Motor neuron (in vitro differentiated cells): ENCODE measurements around the gene CCDC12. TPM values are rescaled to one million over a fixed set of nuclear protein-coding genes. Genes with fewer than 3 reads are reported as not detected.
A peak's percentile ranks its signal among the peaks of the same experiment; 100 is the strongest.

Source experiments
- ATAC-seq, 8 experiments: fragments of 200-7000 bp; cut with Tn5 transposase; replicated peaks in 6 of 8; 2 replicates each; pipeline ENCODE4 v1.8.0; 2021; ENCODE audit warnings: mild to moderate bottlenecking in 8 of 8, moderate library complexity in 8 of 8
- H3K27ac ChIP-seq, 2 donors: fragments of 250-450 bp; sonication (Bioruptor Pico); 2 replicates each; pipeline ENCODE4 v1.9.0; 2021; ENCODE audit warnings: antibody characterized with exemption in 2 of 2, mild to moderate bottlenecking in 2 of 2, moderate library complexity in 1 of 2
- H3K4me1 ChIP-seq, 2 donors: fragments of 250-450 bp; sonication (Bioruptor Pico); replicated peaks in 1 of 2; 2 replicates each; pipeline ENCODE4 v1.6.1; 2021; ENCODE audit warnings: antibody characterized with exemption in 2 of 2, mild to moderate bottlenecking in 2 of 2, moderate library complexity in 1 of 2
- H3K4me3 ChIP-seq, 5 donors: fragments of 250-450 bp; sonication (Bioruptor Pico); 2 replicates each; pipeline ENCODE4 v1.9.0; 2021; ENCODE audit warnings: antibody characterized with exemption in 5 of 5, mild to moderate bottlenecking in 5 of 5, moderate library complexity in 4 of 5
- WGBS, 10 experiments: fragments of 450-650 bp; shearing (Covaris generic); methylation state at CpG; one replicate each; pipeline ENCODE4 v1.0.0; 2022; 5-methylcytosine and 5-hydroxymethylcytosine counted together
- in situ Hi-C, 9 experiments: fragments of 400-800 bp; cut with MboI; loops; one replicate each; pipeline ENCODE4 v1.15.0; 2021; ENCODE audit warnings: low sequenced_read_pairs in 9 of 9, low pct_unique_long_range_greater_than_20kb in 2 of 9; ENCODE audit not compliant: unreplicated experiment in 9 of 9
- total RNA-seq, 8 experiments: library from RNA; unstranded; fragments of 300-600 nt; gene quantifications; 2 replicates each; pipeline versions ENCODE4 v1.2.3 to v1.2.4, GENCODE V29; 2022

The CCDC12 gene
- total RNA-seq, 8 experiments from 2014 or later: 47.1 to 65.4 (median 53.0) TPM

DNA sequence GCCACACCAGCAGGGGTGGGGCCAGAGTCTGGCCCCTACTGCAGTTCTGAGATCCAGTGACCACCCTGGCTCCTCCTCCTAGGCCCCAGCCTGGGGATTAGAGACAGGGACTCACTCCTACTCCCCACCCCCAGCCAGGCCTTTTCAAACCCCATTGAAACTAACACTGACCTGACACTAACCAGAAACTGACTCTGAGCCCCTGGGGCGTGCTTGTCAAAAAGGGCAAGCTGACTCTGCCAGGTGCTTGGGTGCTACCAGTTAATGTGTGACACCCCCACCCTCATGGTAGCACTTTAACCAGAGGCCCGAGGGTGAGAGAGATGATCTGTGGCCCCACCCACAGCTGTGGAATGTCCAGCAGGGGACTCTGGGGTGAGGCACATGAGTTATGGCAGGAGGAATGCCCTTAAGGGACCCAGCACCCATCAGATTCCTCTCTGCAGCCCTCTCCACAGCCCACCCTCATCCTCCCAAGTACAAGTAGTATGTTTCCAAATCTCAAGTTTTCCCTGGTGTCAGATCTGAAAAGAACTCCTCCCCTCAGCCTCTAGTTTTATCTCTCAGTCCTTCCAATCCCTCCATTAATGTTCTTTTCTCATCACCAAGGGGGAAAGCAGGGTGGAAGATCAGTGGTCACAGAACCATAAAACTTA is 97.6 kb downstream of the CCDC12 start:
- in situ Hi-C loops: loop anchor here in 5 of 9 experiments (25.0 kb wide), 1 partner anchor 167 kb away; the partner anchor contains the start of genes PRSS50 (in 5 of the 5) and TMIE (in 5 of the 5)
- ATAC-seq: peak in 3 of 8 experiments; percentile 31 to 57 (median 52)
- Histone ChIP-seq H3K4me3 (no peak overlapping the region), H3K27ac (no peak overlapping the region), H3K4me1 (peaks cover 4 to 15% of the 10 kb centered on the region in 2 donors)
- WGBS, 10 experiments: 0 to 80% (median 33%) methylated on average over 1 to 2 of the region's 2 CpGs; no CpG with 5 or more reads in 6 of the 10 experiments

DNA sequence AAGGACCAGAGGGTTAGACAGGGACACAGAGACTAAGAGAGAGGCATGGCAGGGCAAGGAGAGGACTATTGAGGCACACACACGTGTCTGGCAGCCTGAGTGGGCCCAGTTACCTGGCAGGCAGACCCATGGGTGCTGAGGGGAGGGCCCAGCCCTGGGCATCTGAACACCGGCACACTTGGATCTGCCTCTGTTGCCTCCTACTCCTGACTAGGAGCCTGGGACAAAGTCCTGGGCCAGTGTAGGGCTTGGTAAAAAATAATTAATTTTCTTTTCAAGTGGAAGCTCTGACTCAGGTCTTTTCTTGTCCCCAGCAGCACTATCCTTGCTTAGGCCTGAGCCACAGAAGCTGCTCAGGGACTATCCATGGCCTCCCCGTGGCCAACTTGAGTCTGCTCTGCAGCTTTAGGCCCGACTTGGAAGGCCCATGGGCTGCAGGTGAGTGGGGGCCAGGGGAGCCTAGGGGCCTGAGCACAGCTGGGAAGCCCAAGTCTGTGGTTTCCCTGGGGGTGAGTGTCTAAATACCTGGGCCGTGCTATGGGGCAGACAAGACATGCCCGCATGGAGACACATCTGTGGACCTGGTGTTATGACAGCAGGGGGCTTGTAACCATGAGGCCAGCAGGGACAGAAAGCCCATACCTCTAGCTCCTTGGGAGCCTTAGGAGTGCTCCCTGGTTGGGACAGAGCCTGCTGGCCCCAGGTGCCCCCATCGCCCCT is 99.0 kb downstream of the CCDC12 start, which contains the start of gene PTH1R:
PTH1R (plus strand) TSS at position 316 of the 720 bp plus-strand sequence. CDS start 5,839 bp downstream, outside the sequence.
- 14 to 80% (median 45%) methylated on average over 1 to 2 of the region's 7 CpGs; no CpG with 5 or more reads in 4 of the 10 experiments for WGBS, 10 experiments
- in situ Hi-C loops: loop anchor here in 5 of 9 experiments (25.0 kb wide), 1 partner anchor 165 kb away; the partner anchor contains the start of genes PRSS50 (in 5 of the 5) and TMIE (in 5 of the 5)
- peaks cover 0 to 16% of the 10 kb centered on the region in 2 donors for H3K4me1 ChIP-seq
- ATAC-seq: no peak
- H3K4me3 ChIP-seq: no peak within 1 kb of the TSS
- no peak within 1 kb of the TSS for H3K27ac ChIP-seq

DNA sequence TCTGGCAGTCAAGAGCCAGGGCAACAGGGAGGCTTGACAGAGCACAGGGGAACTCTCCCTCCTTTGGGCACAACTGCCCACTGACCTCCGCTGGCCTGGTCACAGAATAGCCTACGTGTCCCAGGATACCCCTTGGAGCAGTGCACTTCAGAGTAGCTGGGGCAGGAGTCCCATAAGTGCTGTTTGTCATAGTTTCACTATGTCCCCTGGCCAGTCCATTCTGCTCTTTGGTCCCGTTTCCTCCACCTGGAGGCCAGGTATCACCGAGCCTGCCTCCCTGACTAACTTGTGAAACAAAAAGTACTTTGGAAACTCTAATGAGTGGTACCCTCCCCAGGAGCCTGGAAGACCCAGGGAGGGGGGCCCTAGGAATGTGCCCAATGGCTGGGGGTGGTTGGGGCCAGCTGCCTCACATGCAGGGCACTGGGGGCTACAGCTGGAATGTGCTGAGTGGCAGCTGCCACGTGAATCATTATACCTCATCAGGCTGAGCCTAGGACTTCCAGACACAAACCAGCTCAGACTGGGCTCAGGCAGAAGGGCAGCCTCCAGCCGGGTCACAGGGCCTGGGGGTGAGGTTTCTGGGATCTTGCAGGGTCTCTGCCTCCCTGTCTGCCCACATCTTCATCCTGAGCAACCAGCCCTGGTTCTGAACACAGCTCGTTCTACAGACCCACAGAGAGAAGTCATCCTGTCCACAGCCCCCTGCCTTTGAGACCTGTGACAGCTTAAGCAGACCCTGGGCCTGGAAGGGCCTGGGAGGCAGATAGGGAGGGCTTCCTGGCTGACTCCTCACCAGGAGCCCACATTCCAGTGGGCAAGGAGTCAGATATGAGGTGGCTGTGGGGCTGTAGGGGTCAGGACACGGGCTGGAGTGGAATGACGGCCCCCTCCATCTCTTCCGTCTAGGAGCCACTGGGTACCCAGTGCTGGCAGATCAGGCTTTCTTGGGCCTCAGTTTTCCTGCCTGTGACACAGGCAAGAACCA is 99.9 kb downstream of the CCDC12 start:
- no peak for ATAC-seq
- in situ Hi-C loops: loop anchor here in 5 of 9 experiments (25.0 kb wide), 1 partner anchor 164 kb away; the partner anchor contains the start of genes PRSS50 (in 5 of the 5) and TMIE (in 5 of the 5)
- no peak overlapping the region for H3K27ac ChIP-seq
- peaks cover 0 to 24% of the 10 kb centered on the region in 2 donors for H3K4me1 ChIP-seq
- 50 to 96% (median 80%) methylated on average over 1 to 5 of the region's 10 CpGs; no CpG with 5 or more reads in 5 of the 10 experiments for WGBS, 10 experiments
- H3K4me3 ChIP-seq: no peak overlapping the region

DNA sequence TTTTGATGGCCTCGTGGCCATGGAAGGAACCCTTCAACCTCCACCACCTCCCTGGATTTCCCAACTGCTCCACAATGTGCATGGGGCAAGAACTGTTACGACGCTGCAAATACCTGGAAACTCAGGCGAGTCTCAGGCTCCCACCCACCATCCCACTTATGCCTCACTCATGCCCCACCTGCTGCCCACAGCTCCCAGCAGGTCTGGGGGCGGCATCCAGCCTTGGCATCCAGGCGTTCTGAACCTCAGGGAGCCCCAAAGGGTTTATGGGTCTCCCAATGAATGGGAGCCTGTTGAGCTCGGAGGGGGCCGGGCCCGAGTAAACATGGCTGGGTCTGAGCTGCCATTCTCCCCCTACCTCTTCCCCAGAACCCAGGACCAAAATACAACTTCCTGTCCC is 101.0 kb downstream of the CCDC12 start:
- Histone ChIP-seq H3K27ac (no peak overlapping the region), H3K4me3 (no peak overlapping the region), H3K4me1 (peaks cover 0 to 19% of the 10 kb centered on the region in 2 donors)
- 68 to 100% methylated on average over 3 of the region's 9 CpGs; no CpG with 5 or more reads in 8 of the 10 experiments for WGBS, 10 experiments
- in situ Hi-C loops: loop anchor here in 5 of 9 experiments (25.0 kb wide), 1 partner anchor 163 kb away; the partner anchor contains the start of genes PRSS50 (in 5 of the 5) and TMIE (in 5 of the 5)
- ATAC-seq: no peak

DNA sequence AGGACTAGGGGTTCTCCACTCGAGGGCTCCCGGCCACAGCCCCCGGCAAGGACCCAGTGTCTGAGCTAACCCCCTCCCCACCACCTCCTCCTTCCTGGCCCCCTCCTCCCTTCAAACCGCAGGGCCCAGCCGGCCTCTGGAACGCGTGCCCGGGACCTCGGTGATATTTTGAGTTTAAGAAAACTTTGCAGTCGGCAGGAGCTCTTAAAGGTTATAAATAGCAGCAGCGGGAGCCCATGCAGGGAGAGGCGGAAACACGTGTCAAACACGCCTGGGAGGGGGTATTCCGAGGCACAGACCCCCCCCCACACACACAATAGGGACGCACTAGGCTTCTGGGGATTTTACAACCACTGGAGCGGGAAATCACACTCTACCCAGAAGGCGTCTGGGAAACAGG is 102.1 kb downstream of the CCDC12 start:
- in situ Hi-C loops: no loop called here
- WGBS, 10 experiments: 40 to 73% (median 67%) methylated on average over 1 to 7 of the region's 18 CpGs; no CpG with 5 or more reads in 5 of the 10 experiments
- no peak overlapping the region for H3K27ac ChIP-seq
- H3K4me3 ChIP-seq: no peak overlapping the region
- H3K4me1 ChIP-seq: peaks cover 0 to 19% of the 10 kb centered on the region in 2 donors
- peak in 2 of 8 experiments; percentile 10 to 13 for ATAC-seq

DNA sequence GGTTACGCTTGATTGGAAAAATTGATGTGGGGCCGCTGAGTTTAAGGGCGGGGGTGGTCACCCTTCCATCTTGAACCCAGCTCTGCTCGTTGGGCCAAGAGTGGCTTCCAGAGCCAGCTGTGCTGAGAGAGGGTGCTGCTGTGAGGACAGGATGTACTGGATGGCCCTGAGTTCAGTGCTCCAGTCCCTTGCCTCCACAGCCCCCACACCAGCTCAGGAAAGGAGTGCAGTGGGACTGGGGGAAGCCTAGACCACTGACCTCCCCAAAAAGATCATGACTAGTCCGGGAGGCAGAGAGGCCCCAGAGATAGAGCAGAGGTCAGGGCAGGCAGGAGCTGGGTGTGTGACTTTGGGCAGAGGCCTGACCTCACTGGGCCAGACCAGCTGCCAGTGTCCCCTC is 103.0 kb downstream of the CCDC12 start:
- no peak overlapping the region for H3K27ac ChIP-seq
- no peak overlapping the region for H3K4me3 ChIP-seq
- H3K4me1 ChIP-seq: peaks cover 0 to 19% of the 10 kb centered on the region in 2 donors
- ATAC-seq: no peak
- in situ Hi-C loops: no loop called here
- 80 to 83% methylated on average over 1 of the region's 5 CpGs; no CpG with 5 or more reads in 8 of the 10 experiments for WGBS, 10 experiments

Other genes with a start within 250 kb of the CCDC12 start
- 1 to 10 TPM in 1 of 8 experiments, under 1 TPM in 1, not detected in 6; 0.38 to 2.4 TPM for gene MYL3, start 113.3 kb downstream of the CCDC12 start, total RNA-seq
- 1 to 10 TPM in 3 of 8 experiments, under 1 TPM in 3, not detected in 2; 0.46 to 7.8 (median 0.97) TPM for gene PTH1R, start 99.0 kb downstream of the CCDC12 start, total RNA-seq
- gene NBEAL2, start 2.9 kb upstream of the CCDC12 start, total RNA-seq: 10 to 100 TPM in 2 of 8 experiments, 1 to 10 TPM in 6; 1.7 to 23.4 (median 4.4) TPM
- 10 to 100 TPM; 24.0 to 67.0 (median 37.2) TPM for gene SETD2, start 187.4 kb upstream of the CCDC12 start, total RNA-seq